ENCODE results near the gene GTPBP1. TPM values are rescaled to one million over a fixed set of nuclear protein-coding genes. Genes with fewer than 3 reads are reported as not detected.

GTPBP1 gene
- total and polyA plus RNA-seq, 2 of the 4 experiments (the other 2 are of a cell fraction), result 12.4 to 29.5 TPM

DNA sequence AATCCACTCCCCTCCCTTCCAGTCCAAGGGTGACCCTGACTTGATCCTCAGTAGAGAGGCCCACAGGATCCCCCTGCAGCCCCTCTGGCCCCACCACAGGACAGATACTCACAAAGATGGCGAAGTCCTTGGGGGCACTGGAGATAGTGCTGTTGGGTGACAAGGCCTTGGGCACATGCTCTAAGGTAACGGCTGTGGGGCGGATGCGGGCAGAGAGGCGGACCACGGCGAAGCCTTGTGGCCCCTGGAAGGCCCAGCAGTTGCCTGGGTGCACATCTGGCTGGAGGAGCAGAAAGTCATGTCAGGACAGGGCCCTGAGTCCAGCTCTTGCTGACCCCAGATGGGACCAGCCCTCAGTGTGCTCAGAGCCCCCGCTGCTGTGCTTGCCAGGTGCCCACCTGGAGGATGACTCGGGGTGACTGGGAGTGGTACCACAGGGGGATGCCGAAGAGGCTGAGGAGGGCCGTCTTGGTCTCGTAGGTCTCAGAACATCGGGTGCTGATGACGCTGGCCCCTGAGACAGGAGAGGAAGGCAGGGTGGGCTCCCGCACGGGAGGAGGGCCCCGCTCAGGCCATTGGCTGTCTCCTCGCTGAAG lies 32.8 kb downstream of the GTPBP1 start:
- no peaks in the 10 kb centered on the region for H3K27me3 ChIP-seq (ENCODE audit: control insufficient read depth, insufficient read depth, low read length)
- dilution Hi-C loops (cut with HindIII; ENCODE audit: low sequenced_read_pairs, unreplicated experiment) (no loop called here), intact Hi-C loops (cut with micrococcal nuclease) (no loop called here), in situ Hi-C loops (cut with MboI; ENCODE audit: low sequenced_read_pairs) (no loop called here)
- peak overlapping the region; percentile 33 for H2AFZ ChIP-seq (replicated peaks; ENCODE audit: low read length, poor library complexity)
- H4K5ac ChIP-seq (ENCODE audit: low read depth, low read length), result no peak overlapping the region
- H3K56ac ChIP-seq (ENCODE audit: extremely low read depth, insufficient read depth, low read length), result no peak overlapping the region
- H2BK20ac ChIP-seq (ENCODE audit: low read depth, low read length), result no peak overlapping the region
- no peak overlapping the region for H3K14ac ChIP-seq (replicated peaks; ENCODE audit: low read depth, low read length)
- no peak overlapping the region for H3K9ac ChIP-seq (ENCODE audit: low read depth, low read length)
- no peak overlapping the region for H3K4me2 ChIP-seq (ENCODE audit: low read depth, low read length)
- no peak overlapping the region for H3K27ac ChIP-seq (ENCODE audit: insufficient read depth, low read length)
- no peak overlapping the region for H2AK5ac ChIP-seq (ENCODE audit: low read depth, low read length)
- peaks cover 11% of the 10 kb centered on the region for H4K20me1 ChIP-seq (ENCODE audit: insufficient read depth, low read length)
- DNase-seq (no peak), ATAC-seq (ENCODE audit: low read depth) (no peak)
- peaks cover 0 to 17% of the 10 kb centered on the region in 2 experiments; a peak in 1 of 4 replicates for H3K79me1 ChIP-seq (ENCODE audit: low read depth in 1 of 2, low read length in 2 of 2)
- CTCF ChIA-PET, result interaction anchor here (1.5 kb wide), 1 partner anchor 27 kb away, joined by 3 read pairs; no protein-coding TSS in a partner anchor
- WGBS, 2 experiments (ENCODE audit: extremely low coverage in 2 of 2, insufficient read length in 1 of 2), result 95% methylated on average over 16 of the region's 18 CpGs; no CpG with 5 or more reads in 1 of the 2 experiments
- H2BK15ac ChIP-seq (ENCODE audit: low read depth, low read length), result no peak overlapping the region
- H3K36me3 ChIP-seq (ENCODE audit: control insufficient read depth, insufficient read depth, low read length), result peaks cover 83% of the 10 kb centered on the region
- BruUV-seq (replicated peaks), result no TSS peak
- POLR2A ChIA-PET (ENCODE audit: unreplicated experiment), result interaction anchor here (0.5 kb wide), 1 partner anchor 97 kb away, joined by 11 read pairs; no protein-coding TSS in a partner anchor
- H3K4me1 ChIP-seq (ENCODE audit: control insufficient read depth, insufficient read depth, low read length), result peaks cover 5% of the 10 kb centered on the region
- H2BK120ac ChIP-seq (ENCODE audit: low read depth, low read length), result no peak overlapping the region
- no peak overlapping the region for H4K91ac ChIP-seq (ENCODE audit: insufficient read depth, low read depth, low read length)
- no peak overlapping the region for H2AK9ac ChIP-seq (replicated peaks; ENCODE audit: low read depth, low read length, poor library complexity)
- no peak overlapping the region for H3K4me3 ChIP-seq (ENCODE audit: insufficient read depth, low read depth, low read length)
- H2BK5ac ChIP-seq (ENCODE audit: low read depth, low read length, poor library complexity, severe bottlenecking), result no peak overlapping the region
- H3K18ac ChIP-seq (ENCODE audit: low read depth, low read length), result no peak overlapping the region
- no peak overlapping the region for H3K4ac ChIP-seq (ENCODE audit: low read depth, low read length)
- no peak overlapping the region for H4K8ac ChIP-seq (ENCODE audit: low read depth in 2 of 2, low read length in 2 of 2)
- H3K23ac ChIP-seq (ENCODE audit: low read depth, low read length), result no peak overlapping the region
- H3K9me1 ChIP-seq (ENCODE audit: insufficient read depth, low read length), result no peaks in the 10 kb centered on the region
- no peak for TF ChIP-seq USF2 (IDR thresholded peaks at IDR 0.05; ENCODE audit: low read depth, low read length)
- no peak for TF ChIP-seq MXI1 (IDR thresholded peaks at IDR 0.05; ENCODE audit: borderline replicate concordance, low read depth, low read length)
- TF ChIP-seq MAZ (IDR thresholded peaks at IDR 0.05; ENCODE audit: borderline replicate concordance, low read depth, low read length), result no peak
- no peak for TF ChIP-seq ELK1 (IDR thresholded peaks at IDR 0.05; ENCODE audit: borderline replicate concordance, low read depth, low read length)
- no peak for TF ChIP-seq RFX5 (IDR thresholded peaks at IDR 0.05; ENCODE audit: low read depth, low read length)
- TF ChIP-seq, protein P1, sequence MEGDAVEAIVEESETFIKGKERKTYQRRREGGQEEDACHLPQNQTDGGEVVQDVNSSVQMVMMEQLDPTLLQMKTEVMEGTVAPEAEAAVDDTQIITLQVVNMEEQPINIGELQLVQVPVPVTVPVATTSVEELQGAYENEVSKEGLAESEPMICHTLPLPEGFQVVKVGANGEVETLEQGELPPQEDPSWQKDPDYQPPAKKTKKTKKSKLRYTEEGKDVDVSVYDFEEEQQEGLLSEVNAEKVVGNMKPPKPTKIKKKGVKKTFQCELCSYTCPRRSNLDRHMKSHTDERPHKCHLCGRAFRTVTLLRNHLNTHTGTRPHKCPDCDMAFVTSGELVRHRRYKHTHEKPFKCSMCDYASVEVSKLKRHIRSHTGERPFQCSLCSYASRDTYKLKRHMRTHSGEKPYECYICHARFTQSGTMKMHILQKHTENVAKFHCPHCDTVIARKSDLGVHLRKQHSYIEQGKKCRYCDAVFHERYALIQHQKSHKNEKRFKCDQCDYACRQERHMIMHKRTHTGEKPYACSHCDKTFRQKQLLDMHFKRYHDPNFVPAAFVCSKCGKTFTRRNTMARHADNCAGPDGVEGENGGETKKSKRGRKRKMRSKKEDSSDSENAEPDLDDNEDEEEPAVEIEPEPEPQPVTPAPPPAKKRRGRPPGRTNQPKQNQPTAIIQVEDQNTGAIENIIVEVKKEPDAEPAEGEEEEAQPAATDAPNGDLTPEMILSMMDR (conservative IDR thresholded peaks at IDR 0.05; ENCODE audit: low read depth, low read length), result no peak
- no peak for TF ChIP-seq FOS (IDR thresholded peaks at IDR 0.05; ENCODE audit: low read depth, low read length)
- no peak for TF ChIP-seq RCOR1 (IDR thresholded peaks at IDR 0.05; ENCODE audit: insufficient replicate concordance, low read length)
- no peak for TF ChIP-seq NFE2L2 (IDR thresholded peaks at IDR 0.05; ENCODE audit: low read depth, low read length)
- TF ChIP-seq BHLHE40 (IDR thresholded peaks at IDR 0.05; ENCODE audit: low read depth, low read length), result no peak
- TF ChIP-seq CEBPB (IDR thresholded peaks at IDR 0.05; ENCODE audit: low read depth, low read length), result no peak
- no peak for TF ChIP-seq SMC3 (IDR thresholded peaks at IDR 0.05; ENCODE audit: low read depth, low read length)
- no peak for TF ChIP-seq CHD1 (IDR thresholded peaks at IDR 0.05; ENCODE audit: low read depth, low read length)
- no peak for TF ChIP-seq POLR2A (IDR thresholded peaks at IDR 0.05; ENCODE audit: low read depth, low read length)
- no peak for TF ChIP-seq RAD21 (IDR thresholded peaks at IDR 0.05; ENCODE audit: low read length)
- TF ChIP-seq MAFK (IDR thresholded peaks at IDR 0.05; ENCODE audit: low read depth, low read length), result no peak
- H3K9me3 ChIP-seq (ENCODE audit: control insufficient read depth, insufficient read depth, low read length), result no peaks in the 10 kb centered on the region

Data from IMR-90 (cell line).